ENCODE data around the gene LTBP2.

LTBP2 gene

DNA sequence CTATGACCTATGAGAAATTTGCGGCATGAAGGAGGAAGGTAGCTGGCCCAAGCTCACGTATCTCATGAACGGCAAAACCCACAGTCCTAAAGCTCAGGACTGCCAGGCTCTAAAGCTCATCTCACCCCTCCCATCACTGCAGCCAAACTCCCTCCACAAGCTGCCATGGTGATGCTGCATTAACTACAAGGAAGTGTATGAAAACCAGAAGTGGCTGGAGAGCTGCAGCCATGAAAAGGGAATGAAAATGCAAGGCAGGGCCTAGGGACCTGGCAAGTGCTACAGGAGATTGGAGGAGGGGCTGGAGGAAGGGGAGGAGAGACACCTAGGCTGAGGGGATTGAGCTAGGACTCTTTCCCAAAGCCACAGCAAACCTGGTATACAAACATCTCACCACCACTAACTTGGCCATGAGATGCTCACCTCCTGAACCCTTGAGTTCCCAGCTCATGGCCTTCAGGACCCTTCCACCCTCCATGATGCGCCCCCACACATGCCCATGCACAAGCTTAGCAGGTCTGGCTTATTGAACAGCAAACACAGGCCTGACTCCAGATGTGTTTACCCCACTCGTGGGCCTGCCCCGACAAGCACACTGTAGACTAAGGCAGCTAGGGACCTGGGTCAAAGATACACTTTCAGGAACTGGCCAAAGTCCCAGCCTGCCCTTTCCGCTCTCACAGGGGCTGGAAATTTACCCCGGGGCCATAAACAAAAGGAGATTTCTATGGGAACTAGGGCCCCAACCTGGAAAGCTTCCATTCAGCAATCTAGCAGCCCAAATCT is 42.0 kb downstream of the LTBP2 start:
- DNase-seq: no peak

DNA sequence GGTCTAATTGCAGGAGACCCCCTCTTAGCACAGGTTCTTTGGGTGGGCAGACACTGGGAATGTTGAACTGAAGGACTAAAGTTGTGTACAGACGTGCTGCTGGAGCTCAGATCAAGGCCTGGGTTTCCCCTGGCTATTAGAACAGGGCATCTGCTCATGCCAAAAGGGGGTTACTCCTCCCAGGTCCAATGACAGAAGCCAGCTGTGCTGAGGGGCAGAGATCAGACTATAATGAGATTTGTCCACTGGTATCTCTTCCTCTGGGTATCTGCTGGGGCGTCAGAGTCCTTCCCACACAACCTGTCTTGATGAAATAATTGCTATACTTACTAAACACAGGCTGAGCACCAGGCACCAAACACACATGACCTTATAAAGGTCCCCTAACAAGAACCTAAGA is 42.6 kb downstream of the LTBP2 start:
- DNase-seq: no peak

DNA sequence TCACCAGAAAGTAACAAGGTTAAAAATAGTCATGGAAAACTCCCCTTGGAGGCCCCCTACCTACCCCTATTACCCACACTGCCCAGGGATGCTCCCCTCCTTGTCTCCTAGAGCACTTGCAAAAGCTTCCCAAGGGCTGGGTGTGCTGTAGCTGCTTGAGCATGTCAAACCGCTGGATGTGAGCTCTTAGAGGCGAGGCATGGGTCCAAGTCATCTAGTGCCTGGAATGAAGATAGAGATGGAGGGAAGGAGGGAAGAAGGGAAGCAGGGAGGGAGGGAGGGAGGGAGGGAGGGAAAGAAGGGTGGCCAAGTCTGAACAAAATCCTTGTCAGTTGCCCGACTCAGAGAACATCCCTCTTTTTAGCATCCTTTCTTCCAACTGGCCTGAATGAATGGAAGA is 43.1 kb downstream of the LTBP2 start:
- no peak for DNase-seq

DNA sequence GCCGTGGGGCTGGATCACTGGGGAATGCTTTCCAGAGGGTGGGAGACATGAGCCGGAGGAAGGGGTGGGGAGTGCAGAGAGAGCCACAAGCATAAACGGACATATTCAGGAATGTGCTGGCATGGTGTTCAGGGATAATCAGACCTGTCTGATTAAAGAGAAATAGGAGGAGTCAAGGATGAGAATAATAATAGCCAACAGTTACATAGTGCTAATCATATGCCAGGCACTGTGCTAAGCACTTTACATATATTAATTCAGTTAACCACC is 43.7 kb downstream of the LTBP2 start:
- DNase-seq: no peak

DNA sequence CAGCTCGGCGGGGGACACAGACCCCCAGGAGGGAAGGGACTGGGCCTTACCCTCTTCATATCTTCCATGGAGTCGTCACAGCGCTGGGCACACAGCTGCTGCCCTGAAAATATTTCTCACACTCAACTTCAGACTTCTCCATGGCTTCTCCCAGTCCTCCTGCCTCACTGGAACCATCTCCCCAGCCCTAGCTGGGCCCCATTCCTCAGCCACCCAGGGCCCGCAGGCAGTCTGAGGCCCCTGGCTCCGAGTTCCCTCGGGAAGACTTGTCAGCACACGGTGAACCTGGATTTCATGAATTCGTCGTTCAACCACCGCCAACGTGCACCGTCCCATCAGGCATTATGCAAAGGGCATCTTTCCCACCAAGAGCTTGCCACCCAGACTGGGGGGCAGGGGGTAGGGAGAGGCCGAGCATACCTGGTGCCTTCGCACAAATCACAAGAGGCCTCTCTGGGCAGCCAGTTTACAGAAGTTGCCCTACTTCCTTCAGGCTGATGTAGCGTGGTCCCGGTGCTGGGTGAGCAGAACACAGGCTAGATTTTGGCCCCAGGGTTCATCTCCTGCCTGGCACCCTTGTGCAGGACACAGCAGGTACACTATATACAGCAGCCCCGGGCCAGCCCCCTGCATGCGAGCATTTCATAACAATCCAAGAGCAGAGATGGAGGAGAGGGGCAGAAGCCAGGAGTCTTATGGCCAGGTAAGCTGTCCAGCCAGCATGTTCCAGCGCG is 44.2 kb downstream of the LTBP2 start:
- no peak for DNase-seq

DNA sequence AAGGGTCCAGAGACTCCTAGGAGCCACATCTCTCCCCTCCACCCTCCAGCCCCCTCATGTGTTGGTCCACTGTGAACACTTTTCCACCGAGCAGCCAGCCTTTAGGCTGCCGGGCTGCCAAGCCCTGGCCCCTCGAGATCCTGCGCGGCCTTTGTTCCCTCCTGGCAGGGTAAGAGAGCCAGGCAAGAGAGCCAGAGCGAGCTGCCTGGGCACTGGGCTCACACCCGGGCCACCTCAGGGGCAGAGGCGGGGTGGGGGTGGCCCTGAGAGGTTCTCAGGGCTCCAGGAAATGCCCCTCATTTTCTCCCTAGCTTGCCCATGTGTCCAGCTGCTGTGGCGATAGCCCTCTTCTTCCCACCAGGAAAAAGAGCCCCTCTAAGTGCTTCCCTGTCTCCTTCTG is 44.8 kb downstream of the LTBP2 start:
- no peak for DNase-seq

DNA sequence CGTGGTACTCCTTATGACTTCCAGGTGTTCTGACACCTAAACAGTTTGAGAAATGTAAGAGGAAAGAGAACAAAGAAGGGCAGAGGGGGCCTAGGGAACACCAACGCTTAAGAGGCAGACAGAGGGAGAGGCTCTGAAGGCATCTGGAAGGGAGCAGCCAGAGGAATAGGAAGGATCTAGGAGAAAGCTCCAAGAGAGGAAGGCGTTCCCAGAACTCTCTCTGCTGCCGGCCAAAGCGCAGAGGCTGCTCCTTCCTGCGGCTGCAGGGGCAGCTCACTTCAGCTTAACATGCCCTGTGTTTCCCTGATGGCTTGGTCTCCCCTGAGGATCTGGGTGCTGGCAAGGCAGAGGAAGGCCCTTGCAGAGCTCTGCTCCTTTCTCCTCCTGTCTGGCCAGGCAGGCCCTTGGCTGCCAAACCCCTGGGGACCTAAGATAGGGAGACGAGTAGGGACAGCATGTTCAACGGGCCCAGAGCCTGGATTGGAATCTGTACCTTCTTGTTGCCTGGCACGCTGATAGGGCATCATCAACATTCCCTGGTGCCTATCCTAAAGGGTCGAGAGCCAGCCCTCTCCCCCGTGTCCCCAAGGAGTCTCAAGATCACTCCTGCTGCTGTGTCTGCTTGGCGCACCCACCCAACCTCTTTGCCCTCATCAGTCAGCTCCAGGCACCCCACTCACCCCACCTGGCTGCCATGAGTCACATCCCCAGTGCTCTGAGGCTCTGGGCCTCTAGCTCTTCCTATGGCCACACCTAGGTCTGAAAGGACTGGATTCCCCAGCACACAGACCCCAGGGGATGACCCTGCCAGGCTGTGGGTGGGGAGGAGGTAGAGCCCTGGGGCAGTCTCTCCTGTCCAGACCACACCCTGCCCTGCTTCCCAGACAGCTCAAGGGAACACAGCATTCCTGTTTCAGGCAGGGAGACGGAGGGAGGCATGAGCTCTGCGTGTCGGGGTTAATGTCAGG is 45.6 kb downstream of the LTBP2 start:
- DNase-seq: no peak

DNA sequence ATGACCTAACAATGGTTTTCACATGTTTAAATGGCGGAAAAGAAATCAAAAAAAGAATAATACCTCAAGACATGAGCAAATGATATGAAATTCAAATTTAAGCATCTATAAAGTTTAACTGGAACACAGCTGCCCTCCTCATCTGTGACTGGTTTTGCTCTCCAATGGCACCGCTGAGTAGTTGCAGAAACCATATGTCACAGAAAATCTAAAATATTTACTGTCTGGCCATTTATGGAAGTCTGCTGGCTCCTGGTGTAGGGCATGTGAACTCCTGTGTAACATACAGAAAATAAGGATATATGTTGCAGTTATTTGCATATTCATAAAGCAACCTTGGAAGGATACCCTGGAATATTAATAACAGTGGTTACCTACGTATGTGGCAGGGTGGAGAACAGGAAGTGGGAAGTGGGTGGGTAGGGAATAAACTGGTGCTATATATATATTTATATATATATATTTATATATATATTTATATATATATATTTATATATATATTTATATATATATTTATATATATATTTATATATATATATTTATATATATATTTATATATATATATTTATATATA is 48.4 kb downstream of the LTBP2 start:
- no peak for DNase-seq

DNA sequence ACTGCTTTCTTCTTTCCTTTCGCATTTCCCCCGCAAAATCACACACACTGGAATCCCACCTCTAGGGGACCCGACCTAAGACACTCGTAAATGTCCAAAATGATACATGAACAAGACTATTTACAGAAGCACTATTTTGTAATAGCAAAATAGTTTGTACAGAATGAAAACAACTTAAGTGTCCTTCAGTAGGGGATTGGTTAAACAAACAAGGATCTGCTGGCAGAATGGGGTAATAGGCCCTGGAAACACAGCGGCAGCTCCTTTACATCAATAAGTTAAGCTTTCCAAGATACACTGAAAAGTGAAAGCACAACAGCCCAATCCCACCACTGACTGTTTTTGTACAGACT is 48.8 kb downstream of the LTBP2 start:
- DNase-seq: no peak

DNA sequence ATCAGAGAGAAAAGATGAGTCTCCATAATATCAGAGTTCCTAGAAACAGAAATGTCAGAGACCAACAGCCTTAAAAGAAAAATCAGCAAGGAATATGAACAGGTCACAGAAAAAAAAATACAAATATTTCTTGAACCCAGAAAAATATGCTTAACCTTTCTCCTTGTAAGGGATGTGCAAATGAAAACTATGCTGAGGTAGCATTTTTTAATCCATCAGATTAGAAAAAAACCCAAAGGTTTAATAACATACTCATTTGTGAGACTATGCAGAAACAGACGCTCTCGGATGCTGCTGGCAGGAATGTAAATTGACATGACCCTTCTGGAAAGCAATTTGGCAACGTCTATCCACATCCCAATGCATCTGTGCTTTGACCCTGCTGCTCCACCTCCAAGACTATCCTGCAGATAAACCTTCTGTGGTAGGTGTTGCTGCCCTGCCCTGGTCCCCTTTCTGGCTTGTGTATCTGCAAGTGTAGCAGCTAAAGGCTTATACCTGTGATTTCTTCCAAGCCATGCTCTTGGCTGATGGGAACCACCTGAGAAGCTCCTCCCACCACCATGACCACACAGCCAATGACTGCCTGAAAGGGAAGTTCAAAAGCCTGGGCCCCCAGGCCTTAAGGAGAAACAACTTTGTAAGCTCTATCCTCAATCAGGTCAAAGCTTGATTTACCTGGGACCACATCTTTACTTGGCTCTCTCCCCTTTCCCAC is 49.4 kb downstream of the LTBP2 start:
- DNase-seq: no peak

DNA sequence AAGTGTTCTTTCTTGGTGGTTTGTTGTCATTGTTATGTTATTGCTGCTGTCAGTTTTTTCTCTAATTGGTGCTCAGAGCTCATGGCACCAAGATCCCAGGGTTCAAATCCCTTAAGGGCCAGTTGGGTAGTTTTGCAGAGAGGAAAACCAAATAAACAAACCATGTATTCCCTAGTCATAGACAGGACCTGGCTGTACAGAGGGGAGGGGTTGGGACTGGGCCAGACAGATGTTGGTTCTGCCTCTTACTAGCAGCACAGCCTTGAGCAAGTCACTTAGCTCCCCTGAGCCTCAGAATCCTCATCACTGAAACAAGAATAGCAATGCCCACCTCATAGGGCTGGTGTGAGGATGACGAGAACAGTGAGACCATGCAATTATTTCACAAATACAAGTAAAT is 53.4 kb downstream of the LTBP2 start:
- no peak for DNase-seq

DNA sequence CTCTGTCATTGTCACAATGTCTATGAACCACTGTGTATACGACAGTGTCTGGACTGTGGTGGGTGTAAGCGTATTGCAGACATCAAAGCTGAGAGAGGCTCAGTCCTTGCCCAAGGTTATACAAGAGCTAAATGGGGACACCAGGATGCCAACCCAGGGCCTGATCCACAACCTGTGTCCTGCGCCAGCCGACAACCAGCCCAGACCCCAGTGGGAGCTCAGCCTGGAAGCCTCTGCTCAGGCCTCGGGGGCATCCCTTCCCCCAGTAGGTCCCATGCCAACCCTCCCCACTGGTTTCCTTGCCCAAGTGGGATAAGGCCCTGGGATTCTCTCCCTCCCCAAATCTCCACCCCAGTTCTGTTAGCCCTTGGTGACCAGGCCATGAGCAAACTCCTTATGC is 54.3 kb downstream of the LTBP2 start:
- no peak for DNase-seq

DNA sequence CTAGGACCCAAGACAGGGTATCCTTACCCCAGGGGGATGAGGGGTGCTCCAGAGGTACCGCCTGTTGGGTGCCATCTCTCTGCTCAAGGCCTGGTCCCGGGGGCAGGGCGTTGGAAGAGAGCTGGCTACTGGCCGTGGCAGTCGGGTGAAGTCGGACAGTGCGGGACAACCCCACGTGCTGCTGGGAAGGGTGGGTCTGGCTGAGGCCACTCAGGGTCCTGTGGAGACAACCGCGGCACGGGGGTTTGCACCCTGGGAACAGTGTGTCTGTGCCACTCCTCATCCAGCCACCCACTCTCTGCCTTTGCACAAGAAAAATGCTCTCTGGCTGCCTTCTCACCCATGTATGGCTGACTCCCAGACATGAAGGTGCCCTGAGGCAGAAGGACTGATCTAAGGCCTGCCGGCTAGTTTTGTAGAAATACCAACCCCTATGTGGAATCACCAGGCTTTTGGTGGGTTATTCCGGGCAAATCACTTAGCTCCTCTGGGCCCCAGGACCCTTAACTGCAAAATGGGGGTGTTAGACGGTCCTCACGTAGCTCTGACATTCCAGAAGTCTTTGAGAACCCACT is 56.5 kb downstream of the LTBP2 start:
- no peak for DNase-seq

DNA sequence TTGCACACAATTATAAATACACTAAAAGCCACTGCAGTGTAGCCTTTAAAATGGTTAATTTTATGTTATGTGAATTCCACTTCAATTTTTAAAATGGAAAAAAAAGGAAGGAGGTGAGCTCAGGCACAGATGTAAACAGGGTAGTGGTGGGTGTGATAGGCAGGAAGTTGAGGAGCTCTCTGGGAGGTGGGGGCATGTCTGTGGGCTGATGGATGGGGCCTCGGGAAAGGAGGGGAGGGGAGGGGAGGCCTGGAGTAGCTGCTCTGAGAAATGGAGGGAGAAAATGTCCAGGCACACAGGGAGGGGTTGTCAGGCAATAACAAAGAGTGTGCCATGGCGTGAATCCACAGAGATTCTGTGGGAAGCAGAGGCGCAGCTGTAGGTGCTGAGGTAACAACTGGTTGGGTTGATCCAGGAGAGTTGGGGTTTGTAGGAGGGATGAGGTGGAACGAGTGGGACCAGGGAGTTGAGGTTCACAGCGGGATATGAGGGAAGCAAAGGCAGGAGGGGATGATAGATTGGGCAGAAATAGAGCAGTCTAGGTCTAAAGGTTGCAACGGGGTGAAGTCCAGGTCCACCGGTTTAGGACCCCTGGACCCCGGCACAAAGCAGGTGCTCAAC is 57.2 kb downstream of the LTBP2 start:
- DNase-seq: no peak

DNA sequence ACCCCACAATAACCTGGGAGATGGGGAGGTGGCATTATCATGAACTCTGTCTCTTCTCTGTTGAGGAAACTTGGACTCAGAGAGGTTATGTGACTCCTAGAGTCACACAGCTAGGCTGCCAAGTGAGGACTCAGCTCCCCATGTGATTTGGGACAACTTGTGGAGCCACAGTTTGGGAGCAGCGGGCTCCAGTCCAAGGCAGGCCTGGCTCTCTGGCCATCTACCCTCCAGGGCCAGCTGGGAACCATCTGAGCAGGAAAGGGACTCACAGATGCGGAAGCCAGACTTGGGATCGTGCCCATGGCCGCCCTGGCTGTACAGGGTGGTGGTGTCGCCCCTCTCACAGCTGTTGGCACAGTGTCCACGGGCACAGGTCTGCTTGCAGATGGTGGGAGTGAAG is 59.4 kb downstream of the LTBP2 start:
- no peak for DNase-seq

DNA sequence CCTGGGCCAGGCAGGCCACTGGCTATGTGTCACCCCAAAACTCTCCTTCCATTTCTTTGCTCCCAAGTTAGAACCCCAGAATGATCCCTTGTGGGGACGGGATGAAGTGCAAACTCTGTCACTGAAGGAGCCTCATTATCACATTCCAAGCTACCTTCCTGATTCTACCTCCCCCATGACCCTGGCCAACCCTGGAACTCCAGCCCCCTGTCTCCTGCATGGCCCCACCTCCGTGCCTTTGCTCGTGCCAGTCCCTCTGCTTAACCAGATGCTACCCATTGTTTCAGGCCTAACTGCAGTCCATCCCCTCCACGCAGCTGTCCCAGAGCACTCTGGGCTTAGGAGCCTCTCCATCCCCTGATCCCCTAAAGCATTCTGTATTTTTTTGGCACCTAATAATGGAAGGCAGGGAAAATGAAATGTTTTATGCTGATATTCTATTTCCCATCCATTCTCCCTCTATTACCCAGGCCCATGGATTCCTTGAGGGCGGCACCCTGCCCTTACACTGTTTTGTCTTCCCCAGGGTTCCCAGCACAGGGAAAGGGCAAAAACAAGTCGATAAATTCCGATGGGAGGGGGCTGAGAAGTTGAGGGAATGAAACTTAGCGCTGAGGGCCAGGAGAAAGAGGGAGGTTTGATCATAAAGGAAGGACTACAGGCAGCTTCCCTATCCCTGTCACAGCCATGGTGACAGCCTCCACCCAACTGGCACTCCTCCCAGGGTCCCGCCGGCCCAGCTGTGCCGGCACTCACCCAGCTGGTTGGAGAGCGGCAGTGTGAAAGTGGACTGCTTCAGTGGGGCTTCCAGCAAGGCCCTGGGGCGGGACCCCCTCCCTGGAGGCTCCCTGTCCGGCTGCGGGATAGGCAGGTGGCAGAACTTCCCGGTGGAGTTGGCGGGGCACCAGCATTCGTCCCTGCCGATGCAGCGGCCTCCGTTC is 60.3 kb downstream of the LTBP2 start:
- no peak for DNase-seq

DNA sequence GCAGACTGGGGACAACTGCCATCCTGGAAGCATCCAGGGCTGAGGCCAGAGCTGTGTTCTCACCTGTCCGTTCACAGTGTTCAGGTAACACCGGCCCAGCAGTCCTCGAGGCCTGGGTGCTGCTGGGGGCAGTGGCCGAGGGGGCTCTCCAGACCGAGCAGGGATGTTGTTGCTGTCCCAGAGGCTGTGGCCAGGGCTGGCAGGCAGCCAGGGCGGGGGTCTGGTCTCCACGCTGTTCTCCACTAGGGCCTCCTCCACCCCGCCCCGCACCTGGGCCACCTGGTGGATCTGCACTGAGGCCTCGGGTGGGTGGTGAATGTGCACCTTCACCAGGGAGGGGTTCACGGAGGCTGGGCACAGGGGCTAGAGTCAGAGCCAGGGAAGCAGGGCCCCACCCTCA is 61.0 kb downstream of the LTBP2 start:
- DNase-seq: no peak

DNA sequence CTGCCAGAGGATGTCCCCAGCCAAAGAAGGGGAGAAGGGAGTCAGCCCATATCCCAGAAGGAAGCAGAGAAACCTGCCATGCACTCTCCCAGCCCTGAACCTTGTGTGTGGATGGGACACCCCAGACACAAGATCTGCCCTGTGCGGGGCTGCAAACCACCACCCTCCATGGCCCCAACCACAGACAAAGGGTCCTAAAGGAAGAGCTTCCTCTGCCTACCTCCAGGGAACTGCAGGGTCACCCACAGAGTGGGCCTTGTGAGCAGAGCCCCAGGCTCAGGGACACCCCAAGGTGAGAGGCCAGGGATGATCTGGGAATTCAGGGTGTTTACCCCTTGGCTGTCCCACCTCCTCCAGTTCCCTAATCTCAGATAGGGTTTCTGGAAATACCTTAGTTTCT is 62.0 kb downstream of the LTBP2 start:
- DNase-seq: no peak

DNA sequence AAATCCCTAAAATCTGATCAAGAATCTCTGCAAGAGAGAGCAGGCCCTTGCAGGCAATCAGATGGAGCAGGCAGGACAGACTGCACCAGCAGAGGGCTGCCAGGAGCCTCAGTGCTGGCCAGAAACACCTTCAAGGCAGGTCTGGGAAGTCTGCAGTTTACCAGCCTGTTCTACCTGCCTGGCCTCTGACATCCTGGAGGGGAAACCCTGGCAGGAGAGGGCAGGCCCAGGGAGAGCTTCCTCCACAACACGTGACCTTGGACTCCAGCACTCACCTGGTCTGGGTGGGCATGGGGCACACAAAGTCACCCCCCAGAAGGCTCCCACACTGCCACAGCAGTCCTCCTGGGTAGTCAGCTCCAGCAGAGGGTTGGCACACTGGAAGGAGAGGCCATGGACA is 62.4 kb downstream of the LTBP2 start:
- DNase-seq: no peak

DNA sequence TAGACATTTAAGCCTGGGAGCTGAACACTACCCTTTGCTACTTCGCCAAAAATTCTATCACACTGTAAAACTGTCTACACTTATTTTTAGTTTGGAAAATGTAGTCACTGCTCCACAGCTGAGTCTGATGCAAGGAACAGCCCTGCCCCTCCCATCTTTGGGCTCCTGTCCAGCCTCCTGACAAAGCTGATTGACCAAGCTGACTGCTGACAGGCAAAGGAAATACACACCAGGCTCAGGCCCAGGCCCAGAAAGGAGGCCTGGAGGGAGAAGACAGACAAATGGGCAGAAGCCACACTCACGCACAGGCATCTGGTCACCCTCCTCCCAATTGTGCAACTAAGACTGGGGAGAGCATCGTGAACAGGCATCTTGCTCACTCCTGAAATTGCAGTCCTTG is 63.2 kb downstream of the LTBP2 start:
- no peak for DNase-seq

All from NCI-H2107 (cell line).